Dedifferentiated amniotic fluid mesenchymal stem cell (primary cell): ENCODE data around the gene CDIPT.

ENCODE experiments used
- DNase-seq: peaks from one replicate; pipeline ENCODE4 v3.0.0-alpha.2; 2016; ENCODE audit errors: extremely low spot score

Gene CDIPT

DNA sequence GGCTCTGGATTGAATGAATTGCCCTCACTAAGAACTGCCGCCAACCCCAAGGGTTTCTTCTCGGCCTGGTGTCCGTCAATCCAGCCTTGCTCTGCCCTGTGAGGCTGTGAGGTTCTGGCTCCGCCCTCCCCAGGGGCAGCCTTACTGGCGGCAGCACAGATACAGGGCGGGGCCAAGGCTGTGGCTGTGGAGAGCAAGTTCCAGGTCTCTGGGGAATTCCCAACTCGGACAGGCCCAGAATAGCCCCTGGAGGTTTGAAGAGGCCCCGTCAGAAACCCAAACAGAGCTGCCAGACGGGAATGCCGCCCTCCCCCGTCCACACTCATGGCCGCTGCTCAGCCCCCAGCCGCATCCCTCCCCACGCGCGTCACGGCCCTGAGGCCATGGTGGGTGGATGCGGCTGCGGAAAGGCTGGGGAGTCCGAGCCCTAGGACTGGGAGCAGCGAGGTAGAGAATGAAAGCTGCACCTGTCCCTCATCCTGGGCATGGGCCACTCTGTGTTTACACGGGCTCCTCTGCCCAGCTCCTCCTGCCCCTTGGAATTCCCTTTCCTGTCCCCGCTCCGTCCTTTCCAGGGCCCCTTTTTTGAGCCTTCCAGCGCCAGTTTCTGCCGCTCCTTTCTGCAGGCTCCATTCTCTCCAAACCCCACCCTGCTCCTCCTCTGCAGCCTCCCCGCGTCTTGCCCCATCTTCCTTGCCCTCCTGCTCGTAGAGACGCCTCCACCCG, 51.7 kb downstream of the CDIPT start:
- peak; percentile 96 for DNase-seq

DNA sequence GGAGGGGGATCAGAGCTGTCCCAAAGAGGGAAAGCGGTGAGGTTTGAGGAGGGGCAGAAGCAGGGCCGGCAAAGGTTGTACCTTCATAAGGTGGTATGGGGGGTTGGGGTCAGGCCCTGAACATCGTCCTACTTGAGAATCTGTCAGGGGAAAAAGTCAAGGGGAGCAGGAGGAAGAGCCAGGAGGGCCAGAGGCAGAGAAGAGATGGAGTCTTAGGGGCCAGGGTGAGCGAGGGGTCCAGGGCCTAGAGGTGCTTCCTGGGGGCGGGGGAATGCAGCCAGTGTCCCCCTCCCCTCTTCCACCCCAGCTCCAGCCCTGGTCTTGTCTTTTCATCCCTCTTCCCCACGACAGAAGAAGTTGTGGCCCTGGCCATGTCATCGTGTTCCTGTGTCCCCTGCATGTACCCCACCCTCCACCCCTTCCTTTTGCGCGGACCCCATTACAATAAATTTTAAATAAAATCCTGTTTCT, 52.3 kb downstream of the CDIPT start:
- no peak for DNase-seq

DNA sequence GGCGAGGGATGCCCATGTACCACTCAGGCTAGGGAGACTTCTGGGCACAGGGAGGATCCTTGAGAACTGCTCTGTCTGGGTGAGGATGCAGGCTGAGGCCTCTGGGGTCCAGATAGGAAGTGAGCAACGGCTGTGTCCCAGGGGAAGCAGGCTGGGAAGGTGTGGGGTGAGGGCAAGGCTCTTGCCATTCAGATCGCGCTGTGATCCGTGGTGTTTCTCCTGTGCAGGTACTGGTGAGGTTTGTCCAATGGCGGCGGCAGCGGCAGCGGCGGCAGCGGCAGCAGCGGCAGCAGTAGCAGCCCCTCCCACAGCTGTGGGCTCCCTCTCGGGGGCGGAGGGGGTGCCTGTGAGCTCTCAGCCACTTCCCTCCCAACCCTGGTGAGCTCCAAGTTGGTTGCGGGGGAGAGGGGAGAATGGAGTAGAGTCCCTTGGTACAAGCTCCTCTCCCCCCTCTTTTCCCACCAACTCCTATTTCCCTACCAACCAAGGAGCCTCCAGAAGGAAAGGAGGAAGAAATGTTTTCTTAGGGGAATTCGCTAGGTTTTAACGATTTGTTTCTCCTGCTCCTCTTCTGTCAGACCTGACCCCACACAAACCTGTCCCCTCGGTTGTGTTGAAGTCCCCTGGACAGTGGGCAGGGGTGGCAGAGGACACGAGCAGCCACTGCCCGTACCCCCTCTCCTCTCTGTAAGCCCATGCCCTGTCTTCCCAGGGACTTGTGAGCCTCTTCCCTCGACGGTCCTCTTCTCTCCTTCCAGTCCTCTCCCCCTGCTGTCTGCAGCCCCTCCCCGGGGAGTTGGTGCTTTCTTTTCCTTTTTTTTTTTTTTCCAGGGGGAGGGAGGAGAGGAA, 53.0 kb downstream of the CDIPT start:
- DNase-seq, result no peak

DNA sequence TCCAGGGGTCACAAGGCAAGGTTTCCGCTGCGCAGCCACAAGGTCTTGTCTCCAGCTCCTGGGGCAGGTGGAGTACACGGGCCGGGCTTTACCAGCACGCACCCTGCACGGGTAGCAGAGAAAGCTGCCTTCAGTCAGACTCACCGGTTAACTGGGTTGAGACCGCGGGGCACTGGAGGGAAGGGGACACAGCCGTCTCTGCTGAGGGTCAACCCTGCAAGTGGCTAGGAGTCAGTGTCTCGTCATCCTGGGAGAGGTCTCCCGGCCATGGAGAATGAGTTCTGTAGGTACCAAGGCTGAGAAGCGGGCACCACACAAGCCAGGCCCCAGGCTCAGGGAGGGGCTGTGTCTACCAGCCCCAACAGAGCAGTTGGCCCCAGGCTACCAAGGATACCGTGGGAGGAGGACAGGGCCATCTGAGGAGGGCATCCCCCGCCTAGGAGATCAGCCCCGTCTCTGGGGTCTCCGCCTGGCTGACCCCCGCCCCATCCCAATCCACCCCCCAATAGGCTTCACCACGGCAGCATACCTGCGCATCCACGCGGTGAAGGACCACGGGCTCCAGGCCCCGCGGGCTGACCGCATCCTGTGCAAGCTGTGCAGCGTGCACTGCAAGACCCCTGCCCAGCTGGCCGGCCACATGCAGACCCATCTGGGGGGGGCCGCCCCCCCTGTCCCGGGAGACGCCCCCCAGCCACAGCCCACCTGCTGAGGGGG, 53.8 kb downstream of the CDIPT start:
- DNase-seq, result no peak
